GM10266 (cell line): ENCODE results near the gene PRL.

ENCODE experiments used
- DNase-seq: peaks from one replicate; pipeline ENCODE4 v3.0.0; 2012; ENCODE audit errors: extremely low spot score
- CTCF ChIP-seq: IDR thresholded peaks from 2 replicates; pipeline ENCODE4 v1.5.1; 2012; ENCODE audit warnings: mild to moderate bottlenecking, low read depth; ENCODE audit not compliant: control insufficient read depth, insufficient read depth; ENCODE audit errors: missing control alignments

PRL gene

GRCh38 chr6:22271081-22271480 lies 25.8 kb downstream of the PRL start:
- TF ChIP-seq CTCF, result no peak
- DNase-seq, result peak; percentile 24

- DNase-seq, result no peak
- TF ChIP-seq CTCF, result no peak
Observed at GRCh38 chr6:22263748-22264147, 33.1 kb downstream of the PRL start.

GRCh38 chr6:22254886-22255285 lies 42.0 kb downstream of the PRL start:
- DNase-seq, result no peak
- TF ChIP-seq CTCF, result no peak

- DNase-seq, result no peak
- no peak for TF ChIP-seq CTCF
Observed at GRCh38 chr6:22253955-22254655, 42.7 kb downstream of the PRL start.

- no peak for DNase-seq
- TF ChIP-seq CTCF, result no peak
Observed at GRCh38 chr6:22251348-22251747, 45.5 kb downstream of the PRL start.

- no peak for DNase-seq
- no peak for TF ChIP-seq CTCF
Observed at GRCh38 chr6:22250486-22250885, 46.4 kb downstream of the PRL start.

GRCh38 chr6:22249711-22250350 lies 47.0 kb downstream of the PRL start:
- no peak for DNase-seq
- no peak for TF ChIP-seq CTCF
